ENCODE data around the gene CBR1. TPM values are rescaled to one million over a fixed set of nuclear protein-coding genes. Genes with fewer than 3 reads are reported as not detected.

CBR1 gene
- polyA plus RNA-seq, 1 donor from 2014 or later: 9.2 TPM

GRCh38 chr21:36079010-36079649 lies 9.3 kb downstream of the CBR1 start:
- H3F3A ChIP-seq (ENCODE audit: insufficient read depth, low read length, poor library complexity, severe bottlenecking): no peaks in the 10 kb centered on the region
- H3K9ac ChIP-seq (ENCODE audit: low read length): no peak overlapping the region
- TF ChIP-seq SMC3 (conservative IDR thresholded peaks at IDR 0.05; ENCODE audit: poor library complexity) (no peak), EZH2 (IDR thresholded peaks at IDR 0.05; ENCODE audit: borderline replicate concordance, insufficient read depth, low read length, poor library complexity, severe bottlenecking) (no peak), TAF1 (IDR thresholded peaks at IDR 0.05; ENCODE audit: low read depth) (no peak), RAD21 (conservative IDR thresholded peaks at IDR 0.05) (no peak), POLR2AphosphoS5 (IDR thresholded peaks at IDR 0.05) (no peak), MXI1 (conservative IDR thresholded peaks at IDR 0.05; ENCODE audit: poor library complexity, severe bottlenecking) (no peak), EP300 (conservative IDR thresholded peaks at IDR 0.05; ENCODE audit: poor library complexity, severe bottlenecking) (no peak)
- TF ChIP-seq, protein P1, sequence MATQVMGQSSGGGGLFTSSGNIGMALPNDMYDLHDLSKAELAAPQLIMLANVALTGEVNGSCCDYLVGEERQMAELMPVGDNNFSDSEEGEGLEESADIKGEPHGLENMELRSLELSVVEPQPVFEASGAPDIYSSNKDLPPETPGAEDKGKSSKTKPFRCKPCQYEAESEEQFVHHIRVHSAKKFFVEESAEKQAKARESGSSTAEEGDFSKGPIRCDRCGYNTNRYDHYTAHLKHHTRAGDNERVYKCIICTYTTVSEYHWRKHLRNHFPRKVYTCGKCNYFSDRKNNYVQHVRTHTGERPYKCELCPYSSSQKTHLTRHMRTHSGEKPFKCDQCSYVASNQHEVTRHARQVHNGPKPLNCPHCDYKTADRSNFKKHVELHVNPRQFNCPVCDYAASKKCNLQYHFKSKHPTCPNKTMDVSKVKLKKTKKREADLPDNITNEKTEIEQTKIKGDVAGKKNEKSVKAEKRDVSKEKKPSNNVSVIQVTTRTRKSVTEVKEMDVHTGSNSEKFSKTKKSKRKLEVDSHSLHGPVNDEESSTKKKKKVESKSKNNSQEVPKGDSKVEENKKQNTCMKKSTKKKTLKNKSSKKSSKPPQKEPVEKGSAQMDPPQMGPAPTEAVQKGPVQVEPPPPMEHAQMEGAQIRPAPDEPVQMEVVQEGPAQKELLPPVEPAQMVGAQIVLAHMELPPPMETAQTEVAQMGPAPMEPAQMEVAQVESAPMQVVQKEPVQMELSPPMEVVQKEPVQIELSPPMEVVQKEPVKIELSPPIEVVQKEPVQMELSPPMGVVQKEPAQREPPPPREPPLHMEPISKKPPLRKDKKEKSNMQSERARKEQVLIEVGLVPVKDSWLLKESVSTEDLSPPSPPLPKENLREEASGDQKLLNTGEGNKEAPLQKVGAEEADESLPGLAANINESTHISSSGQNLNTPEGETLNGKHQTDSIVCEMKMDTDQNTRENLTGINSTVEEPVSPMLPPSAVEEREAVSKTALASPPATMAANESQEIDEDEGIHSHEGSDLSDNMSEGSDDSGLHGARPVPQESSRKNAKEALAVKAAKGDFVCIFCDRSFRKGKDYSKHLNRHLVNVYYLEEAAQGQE (IDR thresholded peaks at IDR 0.05; ENCODE audit: borderline replicate concordance): no peak
- TF ChIP-seq, protein P2, sequence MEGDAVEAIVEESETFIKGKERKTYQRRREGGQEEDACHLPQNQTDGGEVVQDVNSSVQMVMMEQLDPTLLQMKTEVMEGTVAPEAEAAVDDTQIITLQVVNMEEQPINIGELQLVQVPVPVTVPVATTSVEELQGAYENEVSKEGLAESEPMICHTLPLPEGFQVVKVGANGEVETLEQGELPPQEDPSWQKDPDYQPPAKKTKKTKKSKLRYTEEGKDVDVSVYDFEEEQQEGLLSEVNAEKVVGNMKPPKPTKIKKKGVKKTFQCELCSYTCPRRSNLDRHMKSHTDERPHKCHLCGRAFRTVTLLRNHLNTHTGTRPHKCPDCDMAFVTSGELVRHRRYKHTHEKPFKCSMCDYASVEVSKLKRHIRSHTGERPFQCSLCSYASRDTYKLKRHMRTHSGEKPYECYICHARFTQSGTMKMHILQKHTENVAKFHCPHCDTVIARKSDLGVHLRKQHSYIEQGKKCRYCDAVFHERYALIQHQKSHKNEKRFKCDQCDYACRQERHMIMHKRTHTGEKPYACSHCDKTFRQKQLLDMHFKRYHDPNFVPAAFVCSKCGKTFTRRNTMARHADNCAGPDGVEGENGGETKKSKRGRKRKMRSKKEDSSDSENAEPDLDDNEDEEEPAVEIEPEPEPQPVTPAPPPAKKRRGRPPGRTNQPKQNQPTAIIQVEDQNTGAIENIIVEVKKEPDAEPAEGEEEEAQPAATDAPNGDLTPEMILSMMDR (IDR thresholded peaks at IDR 0.05; ENCODE audit: poor library complexity, severe bottlenecking): no peak
- H4K20me1 ChIP-seq (ENCODE audit: insufficient read depth): no peaks in the 10 kb centered on the region
- no peak overlapping the region for H3K4me2 ChIP-seq (ENCODE audit: low read length)
- H3K79me2 ChIP-seq (replicated peaks; ENCODE audit: insufficient read depth, low read length): no peaks in the 10 kb centered on the region
- no peak overlapping the region for H3K4me3 ChIP-seq (ENCODE audit: low read length)
- no peak overlapping the region for H2AFZ ChIP-seq (ENCODE audit: low read depth, low read length)
- no peak overlapping the region for H3K27ac ChIP-seq (ENCODE audit: low read length)
- no peaks in the 10 kb centered on the region for H3K9me2 ChIP-seq (ENCODE audit: insufficient read depth, low read length)
- H3K36me3 ChIP-seq (ENCODE audit: insufficient read depth, low read length): no peaks in the 10 kb centered on the region
- H3K27me3 ChIP-seq (ENCODE audit: insufficient read depth, low read depth, low read length): no peaks in the 10 kb centered on the region
- H3K9me3 ChIP-seq (ENCODE audit: low read length): no peaks in the 10 kb centered on the region

- Histone ChIP-seq H3K9ac (ENCODE audit: low read length) (no peak overlapping the region), H3K79me2 (replicated peaks; ENCODE audit: insufficient read depth, low read length) (no peaks in the 10 kb centered on the region), H4K20me1 (ENCODE audit: insufficient read depth) (no peaks in the 10 kb centered on the region), H3K9me3 (ENCODE audit: low read length) (no peaks in the 10 kb centered on the region), H3F3A (ENCODE audit: insufficient read depth, low read length, poor library complexity, severe bottlenecking) (no peaks in the 10 kb centered on the region), H3K27me3 (ENCODE audit: insufficient read depth, low read depth, low read length) (no peaks in the 10 kb centered on the region), H3K9me2 (ENCODE audit: insufficient read depth, low read length) (no peaks in the 10 kb centered on the region), H3K4me2 (ENCODE audit: low read length) (no peak overlapping the region), H3K4me3 (ENCODE audit: low read length) (no peak overlapping the region), H3K27ac (ENCODE audit: low read length) (no peak overlapping the region), H3K36me3 (ENCODE audit: insufficient read depth, low read length) (no peaks in the 10 kb centered on the region), H2AFZ (ENCODE audit: low read depth, low read length) (no peak overlapping the region)
- TF ChIP-seq, protein P1 (IDR thresholded peaks at IDR 0.05; ENCODE audit: borderline replicate concordance): no peak
- TF ChIP-seq RAD21 (conservative IDR thresholded peaks at IDR 0.05) (no peak), SMC3 (conservative IDR thresholded peaks at IDR 0.05; ENCODE audit: poor library complexity) (no peak), POLR2AphosphoS5 (IDR thresholded peaks at IDR 0.05) (no peak), EP300 (conservative IDR thresholded peaks at IDR 0.05; ENCODE audit: poor library complexity, severe bottlenecking) (no peak), EZH2 (IDR thresholded peaks at IDR 0.05; ENCODE audit: borderline replicate concordance, insufficient read depth, low read length, poor library complexity, severe bottlenecking) (no peak), MXI1 (conservative IDR thresholded peaks at IDR 0.05; ENCODE audit: poor library complexity, severe bottlenecking) (no peak), TAF1 (IDR thresholded peaks at IDR 0.05; ENCODE audit: low read depth) (no peak)
- TF ChIP-seq, protein P2 (IDR thresholded peaks at IDR 0.05; ENCODE audit: poor library complexity, severe bottlenecking): no peak
These were observed 9.8 kb downstream of the CBR1 start for GRCh38 chr21:36079671-36080070.
